GM23338 (cell line): Measurements from ENCODE around the gene DENND2C.

ENCODE experiments used
- CREB1 ChIP-seq: fragments of 250-450 bp; sonication (Bioruptor Pico); IDR thresholded peaks from 2 replicates; pipeline ENCODE4 v1.5.0; 2020; ENCODE audit warnings: low read depth, mild to moderate bottlenecking, moderate library complexity
- CTCF ChIP-seq, 2 experiments: fragments of 200-600 bp in 1 of 2; sonication (generic) in 1 of 2; conservative IDR thresholded peaks; 2 replicates each; pipeline versions ENCODE4 v1.5.1 to v1.6.1; 2016 to 2017; ENCODE audit warnings: antibody characterized with exemption in 2 of 2, low read depth in 2 of 2, mild to moderate bottlenecking in 2 of 2, moderate library complexity in 1 of 2
- ETS1 ChIP-seq: IDR thresholded peaks from 2 replicates; pipeline ENCODE4 v1.6.1; 2016; ENCODE audit warnings: antibody characterized with exemption
- EZH2 ChIP-seq: fragments of 200-600 bp; sonication (generic); IDR thresholded peaks from one replicate; pipeline ENCODE4 v1.8.0; 2017; ENCODE audit warnings: antibody characterized with exemption, mild to moderate bottlenecking, low read depth; ENCODE audit not compliant: unreplicated experiment
- EZH2phosphoT487 ChIP-seq: fragments of 200-600 bp; sonication (generic); IDR thresholded peaks from one replicate; pipeline ENCODE4 v1.8.1; 2018; ENCODE audit warnings: antibody characterized with exemption; ENCODE audit not compliant: unreplicated experiment
- JUNB ChIP-seq: IDR thresholded peaks from one replicate; pipeline ENCODE4 v1.6.1; 2016; ENCODE audit warnings: antibody characterized with exemption; ENCODE audit not compliant: unreplicated experiment
- NANOG ChIP-seq: IDR thresholded peaks from 2 replicates; pipeline ENCODE4 v1.6.1; 2016; ENCODE audit warnings: antibody characterized with exemption, borderline replicate concordance
- POLR2AphosphoS5 ChIP-seq: IDR thresholded peaks from 2 replicates; pipeline ENCODE4 v1.6.1; 2016; ENCODE audit warnings: antibody characterized with exemption, low read depth
- ZNF114 ChIP-seq: fragments of 250-450 bp; sonication (Bioruptor Pico); IDR thresholded peaks from 2 replicates; pipeline ENCODE4 v1.5.0; 2020; ENCODE audit warnings: mild to moderate bottlenecking, moderate library complexity
- TF ChIP-seq, protein P1 (sequence below): IDR thresholded peaks from one replicate; pipeline ENCODE4 v1.6.1; 2018; ENCODE audit warnings: antibody characterized with exemption; ENCODE audit not compliant: unreplicated experiment
- TF ChIP-seq, protein P2 (sequence below): fragments of 250-450 bp; sonication (Bioruptor Pico); IDR thresholded peaks from 2 replicates; pipeline ENCODE4 v1.5.0; 2020; ENCODE audit warnings: mild to moderate bottlenecking, moderate library complexity

DNA sequence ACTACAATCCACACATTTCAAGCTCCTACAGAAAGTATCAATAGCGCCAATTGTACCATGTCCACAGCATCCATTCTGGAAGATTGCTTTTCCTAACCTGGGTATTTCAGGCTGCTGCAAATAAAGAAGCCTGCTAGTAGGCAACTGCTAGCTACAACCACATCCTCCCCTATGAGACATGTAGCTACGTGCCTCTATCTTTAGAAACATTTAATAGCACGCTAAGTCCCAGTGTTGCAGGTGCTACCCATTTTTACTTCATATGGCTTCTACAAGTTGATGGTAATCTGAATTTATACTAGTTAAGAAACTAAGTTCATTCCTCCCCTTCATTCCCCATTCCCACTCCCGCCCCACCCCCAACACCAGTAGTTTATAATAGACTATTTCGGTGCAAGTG, 32.9 kb upstream of the DENND2C start:
- TF ChIP-seq CTCF (conservative IDR thresholded peaks at IDR 0.05; ENCODE audit: low read depth in 2 of 2) (no peak), CREB1 (CRISPR knock-in tag) (no peak), EZH2phosphoT487 (no peak), EZH2 (no peak), POLR2AphosphoS5 (no peak), JUNB (no peak), ZNF114 (CRISPR knock-in tag) (no peak), ETS1 (no peak), NANOG (no peak)
- TF ChIP-seq, protein P1, sequence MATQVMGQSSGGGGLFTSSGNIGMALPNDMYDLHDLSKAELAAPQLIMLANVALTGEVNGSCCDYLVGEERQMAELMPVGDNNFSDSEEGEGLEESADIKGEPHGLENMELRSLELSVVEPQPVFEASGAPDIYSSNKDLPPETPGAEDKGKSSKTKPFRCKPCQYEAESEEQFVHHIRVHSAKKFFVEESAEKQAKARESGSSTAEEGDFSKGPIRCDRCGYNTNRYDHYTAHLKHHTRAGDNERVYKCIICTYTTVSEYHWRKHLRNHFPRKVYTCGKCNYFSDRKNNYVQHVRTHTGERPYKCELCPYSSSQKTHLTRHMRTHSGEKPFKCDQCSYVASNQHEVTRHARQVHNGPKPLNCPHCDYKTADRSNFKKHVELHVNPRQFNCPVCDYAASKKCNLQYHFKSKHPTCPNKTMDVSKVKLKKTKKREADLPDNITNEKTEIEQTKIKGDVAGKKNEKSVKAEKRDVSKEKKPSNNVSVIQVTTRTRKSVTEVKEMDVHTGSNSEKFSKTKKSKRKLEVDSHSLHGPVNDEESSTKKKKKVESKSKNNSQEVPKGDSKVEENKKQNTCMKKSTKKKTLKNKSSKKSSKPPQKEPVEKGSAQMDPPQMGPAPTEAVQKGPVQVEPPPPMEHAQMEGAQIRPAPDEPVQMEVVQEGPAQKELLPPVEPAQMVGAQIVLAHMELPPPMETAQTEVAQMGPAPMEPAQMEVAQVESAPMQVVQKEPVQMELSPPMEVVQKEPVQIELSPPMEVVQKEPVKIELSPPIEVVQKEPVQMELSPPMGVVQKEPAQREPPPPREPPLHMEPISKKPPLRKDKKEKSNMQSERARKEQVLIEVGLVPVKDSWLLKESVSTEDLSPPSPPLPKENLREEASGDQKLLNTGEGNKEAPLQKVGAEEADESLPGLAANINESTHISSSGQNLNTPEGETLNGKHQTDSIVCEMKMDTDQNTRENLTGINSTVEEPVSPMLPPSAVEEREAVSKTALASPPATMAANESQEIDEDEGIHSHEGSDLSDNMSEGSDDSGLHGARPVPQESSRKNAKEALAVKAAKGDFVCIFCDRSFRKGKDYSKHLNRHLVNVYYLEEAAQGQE, result no peak
- TF ChIP-seq, protein P2, sequence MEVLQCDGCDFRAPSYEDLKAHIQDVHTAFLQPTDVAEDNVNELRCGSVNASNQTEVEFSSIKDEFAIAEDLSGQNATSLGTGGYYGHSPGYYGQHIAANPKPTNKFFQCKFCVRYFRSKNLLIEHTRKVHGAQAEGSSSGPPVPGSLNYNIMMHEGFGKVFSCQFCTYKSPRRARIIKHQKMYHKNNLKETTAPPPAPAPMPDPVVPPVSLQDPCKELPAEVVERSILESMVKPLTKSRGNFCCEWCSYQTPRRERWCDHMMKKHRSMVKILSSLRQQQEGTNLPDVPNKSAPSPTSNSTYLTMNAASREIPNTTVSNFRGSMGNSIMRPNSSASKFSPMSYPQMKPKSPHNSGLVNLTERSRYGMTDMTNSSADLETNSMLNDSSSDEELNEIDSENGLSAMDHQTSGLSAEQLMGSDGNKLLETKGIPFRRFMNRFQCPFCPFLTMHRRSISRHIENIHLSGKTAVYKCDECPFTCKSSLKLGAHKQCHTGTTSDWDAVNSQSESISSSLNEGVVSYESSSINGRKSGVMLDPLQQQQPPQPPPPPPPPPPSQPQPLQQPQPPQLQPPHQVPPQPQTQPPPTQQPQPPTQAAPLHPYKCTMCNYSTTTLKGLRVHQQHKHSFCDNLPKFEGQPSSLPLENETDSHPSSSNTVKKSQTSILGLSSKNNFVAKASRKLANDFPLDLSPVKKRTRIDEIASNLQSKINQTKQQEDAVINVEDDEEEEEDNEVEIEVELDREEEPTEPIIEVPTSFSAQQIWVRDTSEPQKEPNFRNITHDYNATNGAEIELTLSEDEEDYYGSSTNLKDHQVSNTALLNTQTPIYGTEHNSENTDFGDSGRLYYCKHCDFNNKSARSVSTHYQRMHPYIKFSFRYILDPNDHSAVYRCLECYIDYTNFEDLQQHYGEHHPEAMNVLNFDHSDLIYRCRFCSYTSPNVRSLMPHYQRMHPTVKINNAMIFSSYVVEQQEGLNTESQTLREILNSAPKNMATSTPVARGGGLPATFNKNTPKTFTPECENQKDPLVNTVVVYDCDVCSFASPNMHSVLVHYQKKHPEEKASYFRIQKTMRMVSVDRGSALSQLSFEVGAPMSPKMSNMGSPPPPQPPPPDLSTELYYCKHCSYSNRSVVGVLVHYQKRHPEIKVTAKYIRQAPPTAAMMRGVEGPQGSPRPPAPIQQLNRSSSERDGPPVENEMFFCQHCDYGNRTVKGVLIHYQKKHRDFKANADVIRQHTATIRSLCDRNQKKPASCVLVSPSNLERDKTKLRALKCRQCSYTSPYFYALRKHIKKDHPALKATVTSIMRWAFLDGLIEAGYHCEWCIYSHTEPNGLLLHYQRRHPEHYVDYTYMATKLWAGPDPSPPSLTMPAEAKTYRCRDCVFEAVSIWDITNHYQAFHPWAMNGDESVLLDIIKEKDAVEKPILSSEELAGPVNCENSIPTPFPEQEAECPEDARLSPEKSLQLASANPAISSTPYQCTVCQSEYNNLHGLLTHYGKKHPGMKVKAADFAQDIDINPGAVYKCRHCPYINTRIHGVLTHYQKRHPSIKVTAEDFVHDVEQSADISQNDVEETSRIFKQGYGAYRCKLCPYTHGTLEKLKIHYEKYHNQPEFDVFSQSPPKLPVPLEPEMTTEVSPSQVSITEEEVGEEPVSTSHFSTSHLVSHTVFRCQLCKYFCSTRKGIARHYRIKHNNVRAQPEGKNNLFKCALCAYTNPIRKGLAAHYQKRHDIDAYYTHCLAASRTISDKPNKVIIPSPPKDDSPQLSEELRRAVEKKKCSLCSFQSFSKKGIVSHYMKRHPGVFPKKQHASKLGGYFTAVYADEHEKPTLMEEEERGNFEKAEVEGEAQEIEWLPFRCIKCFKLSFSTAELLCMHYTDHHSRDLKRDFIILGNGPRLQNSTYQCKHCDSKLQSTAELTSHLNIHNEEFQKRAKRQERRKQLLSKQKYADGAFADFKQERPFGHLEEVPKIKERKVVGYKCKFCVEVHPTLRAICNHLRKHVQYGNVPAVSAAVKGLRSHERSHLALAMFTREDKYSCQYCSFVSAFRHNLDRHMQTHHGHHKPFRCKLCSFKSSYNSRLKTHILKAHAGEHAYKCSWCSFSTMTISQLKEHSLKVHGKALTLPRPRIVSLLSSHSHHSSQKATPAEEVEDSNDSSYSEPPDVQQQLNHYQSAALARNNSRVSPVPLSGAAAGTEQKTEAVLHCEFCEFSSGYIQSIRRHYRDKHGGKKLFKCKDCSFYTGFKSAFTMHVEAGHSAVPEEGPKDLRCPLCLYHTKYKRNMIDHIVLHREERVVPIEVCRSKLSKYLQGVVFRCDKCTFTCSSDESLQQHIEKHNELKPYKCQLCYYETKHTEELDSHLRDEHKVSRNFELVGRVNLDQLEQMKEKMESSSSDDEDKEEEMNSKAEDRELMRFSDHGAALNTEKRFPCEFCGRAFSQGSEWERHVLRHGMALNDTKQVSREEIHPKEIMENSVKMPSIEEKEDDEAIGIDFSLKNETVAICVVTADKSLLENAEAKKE, result no peak
